Stimulated activated memory B cell treated with anti-CD40 and anti-IgM and Interleukin-4, amounts not matched to agents 10 μg/mL and 1 μg/mL and 100 μg/mL, for 72 hours (primary cell): ENCODE results near the gene PAXX.

Source experiments
- ATAC-seq: fragments of 150-1000 bp; cut with Tn5 transposase; 2 replicates; pipeline ENCODE4 v1.10.0; 2021
- H3K27ac Mint-ChIP-seq: one replicate; pipeline ENCODE4 v1.8.0; 2022; ENCODE audit warnings: mild to moderate bottlenecking, mixed read lengths
- H3K27me3 Mint-ChIP-seq: one replicate; pipeline ENCODE4 v1.8.0; 2022; ENCODE audit warnings: mixed read lengths
- H3K36me3 Mint-ChIP-seq: one replicate; pipeline ENCODE4 v1.8.0; 2022; ENCODE audit warnings: mixed read lengths
- H3K4me1 Mint-ChIP-seq: one replicate; pipeline ENCODE4 v1.8.0; 2022; ENCODE audit warnings: mixed read lengths
- H3K4me3 Mint-ChIP-seq: one replicate; pipeline ENCODE4 v1.8.0; 2022; ENCODE audit warnings: mild to moderate bottlenecking, moderate library complexity, mixed read lengths
- H3K9me3 Mint-ChIP-seq: one replicate; pipeline ENCODE4 v1.8.0; 2022; ENCODE audit warnings: mixed read lengths

PAXX gene

GRCh38 chr9:137020771-137021567 lies 28.7 kb downstream of the PAXX start:
- no peak overlapping the region for H3K4me3 Mint-ChIP-seq
- peaks cover 5% of the 10 kb centered on the region for H3K9me3 Mint-ChIP-seq
- ATAC-seq: no peak
- no peak overlapping the region for H3K27ac Mint-ChIP-seq
- no peaks in the 10 kb centered on the region for H3K27me3 Mint-ChIP-seq
- no peaks in the 10 kb centered on the region for H3K36me3 Mint-ChIP-seq
- peaks cover 7% of the 10 kb centered on the region for H3K4me1 Mint-ChIP-seq

- H3K4me3 Mint-ChIP-seq: no peak overlapping the region
- no peak for ATAC-seq
- H3K27ac Mint-ChIP-seq: no peak overlapping the region
- peaks cover 5% of the 10 kb centered on the region for H3K9me3 Mint-ChIP-seq
- H3K27me3 Mint-ChIP-seq: no peaks in the 10 kb centered on the region
- H3K4me1 Mint-ChIP-seq: peaks cover 13% of the 10 kb centered on the region
- H3K36me3 Mint-ChIP-seq: no peaks in the 10 kb centered on the region
These were observed 29.4 kb downstream of the PAXX start for GRCh38 chr9:137021568-137021978.

GRCh38 chr9:137021979-137022661 lies 29.9 kb downstream of the PAXX start:
- peaks cover 19% of the 10 kb centered on the region for H3K4me1 Mint-ChIP-seq
- H3K9me3 Mint-ChIP-seq: peaks cover 5% of the 10 kb centered on the region
- peak; percentile 26 for ATAC-seq
- H3K4me3 Mint-ChIP-seq: no peak overlapping the region
- H3K27ac Mint-ChIP-seq: no peak overlapping the region
- no peaks in the 10 kb centered on the region for H3K36me3 Mint-ChIP-seq
- H3K27me3 Mint-ChIP-seq: no peaks in the 10 kb centered on the region

GRCh38 chr9:137022662-137023008 lies 30.4 kb downstream of the PAXX start:
- Mint-ChIP-seq H3K27ac (no peak overlapping the region), H3K4me3 (no peak overlapping the region), H3K36me3 (no peaks in the 10 kb centered on the region), H3K9me3 (peaks cover 5% of the 10 kb centered on the region), H3K4me1 (peaks cover 22% of the 10 kb centered on the region), H3K27me3 (no peaks in the 10 kb centered on the region)
- ATAC-seq: no peak

- H3K9me3 Mint-ChIP-seq: peaks cover 5% of the 10 kb centered on the region
- H3K4me1 Mint-ChIP-seq: peaks cover 22% of the 10 kb centered on the region
- no peak overlapping the region for H3K27ac Mint-ChIP-seq
These were observed 30.9 kb downstream of the PAXX start for GRCh38 chr9:137023157-137023556.

GRCh38 chr9:137023583-137023991 lies 31.4 kb downstream of the PAXX start:
- H3K9me3 Mint-ChIP-seq: peaks cover 5% of the 10 kb centered on the region
- peaks cover 24% of the 10 kb centered on the region for H3K4me1 Mint-ChIP-seq
- H3K36me3 Mint-ChIP-seq: no peaks in the 10 kb centered on the region
- ATAC-seq: no peak
- H3K27ac Mint-ChIP-seq: no peak overlapping the region
- no peak overlapping the region for H3K4me3 Mint-ChIP-seq
- H3K27me3 Mint-ChIP-seq: no peaks in the 10 kb centered on the region

More at GRCh38 chr9:137023157-137023556, 30.9 kb downstream of the PAXX start:
- no peaks in the 10 kb centered on the region for H3K27me3 Mint-ChIP-seq
- no peak for ATAC-seq
- H3K36me3 Mint-ChIP-seq: no peaks in the 10 kb centered on the region
- H3K4me3 Mint-ChIP-seq: no peak overlapping the region

GRCh38 chr9:137025517-137025966 lies 33.3 kb downstream of the PAXX start:
- Mint-ChIP-seq H3K27me3 (no peaks in the 10 kb centered on the region), H3K4me1 (peaks cover 43% of the 10 kb centered on the region), H3K4me3 (no peak overlapping the region), H3K36me3 (no peaks in the 10 kb centered on the region), H3K9me3 (peaks cover 5% of the 10 kb centered on the region), H3K27ac (no peak overlapping the region)
- peak; percentile 46 for ATAC-seq

GRCh38 chr9:137026384-137026783 lies 34.2 kb downstream of the PAXX start:
- Mint-ChIP-seq H3K4me3 (no peak overlapping the region), H3K36me3 (no peaks in the 10 kb centered on the region), H3K9me3 (peaks cover 5% of the 10 kb centered on the region), H3K27me3 (no peaks in the 10 kb centered on the region), H3K27ac (no peak overlapping the region), H3K4me1 (peaks cover 49% of the 10 kb centered on the region)
- no peak for ATAC-seq

- Mint-ChIP-seq H3K9me3 (peaks cover 3% of the 10 kb centered on the region), H3K4me1 (peaks cover 52% of the 10 kb centered on the region), H3K27ac (no peak overlapping the region), H3K27me3 (no peaks in the 10 kb centered on the region), H3K4me3 (peak overlapping the region; percentile 76), H3K36me3 (no peaks in the 10 kb centered on the region)
- ATAC-seq: no peak
These were observed 34.6 kb downstream of the PAXX start for GRCh38 chr9:137026828-137027227.

- no peak for ATAC-seq
- H3K4me1 Mint-ChIP-seq: peaks cover 60% of the 10 kb centered on the region
These were observed 35.4 kb downstream of the PAXX start, which contains the start of gene ABCA2 for GRCh38 chr9:137027369-137028262. Gene ABCA2, minus strand, starts transcription at chr9:137028237. Its CDS starts 97 bp downstream, at chr9:137028140.

GRCh38 chr9:137028263-137029057 lies 36.2 kb downstream of the PAXX start:
- ATAC-seq: peak; percentile 53
- H3K4me3 Mint-ChIP-seq: peak overlapping the region; percentile 83
- H3K4me1 Mint-ChIP-seq: peaks cover 68% of the 10 kb centered on the region
- H3K36me3 Mint-ChIP-seq: no peaks in the 10 kb centered on the region
- H3K27ac Mint-ChIP-seq: peak overlapping the region; percentile 92
- H3K27me3 Mint-ChIP-seq: no peaks in the 10 kb centered on the region
- no peaks in the 10 kb centered on the region for H3K9me3 Mint-ChIP-seq

More at GRCh38 chr9:137027369-137028262, 35.4 kb downstream of the PAXX start, which contains the start of gene ABCA2:
- H3K36me3 Mint-ChIP-seq: no peaks in the 10 kb centered on the region
- H3K27ac Mint-ChIP-seq: peak within 1 kb of the TSS; percentile 92
- H3K9me3 Mint-ChIP-seq: no peaks in the 10 kb centered on the region
- peak within 1 kb of the TSS; percentile 83 for H3K4me3 Mint-ChIP-seq
- no peaks in the 10 kb centered on the region for H3K27me3 Mint-ChIP-seq

- peak overlapping the region; percentile 83 for H3K4me3 Mint-ChIP-seq
- no peaks in the 10 kb centered on the region for H3K9me3 Mint-ChIP-seq
- no peaks in the 10 kb centered on the region for H3K36me3 Mint-ChIP-seq
- H3K4me1 Mint-ChIP-seq: peaks cover 77% of the 10 kb centered on the region
- H3K27me3 Mint-ChIP-seq: no peaks in the 10 kb centered on the region
- H3K27ac Mint-ChIP-seq: peak overlapping the region; percentile 92
- ATAC-seq: peak; percentile 51
These were observed 37.1 kb downstream of the PAXX start for GRCh38 chr9:137029058-137029936.

GRCh38 chr9:137030006-137030405 lies 37.8 kb downstream of the PAXX start:
- Mint-ChIP-seq H3K4me1 (peaks cover 84% of the 10 kb centered on the region), H3K4me3 (peak overlapping the region; percentile 83), H3K27ac (peak overlapping the region; percentile 92), H3K27me3 (no peaks in the 10 kb centered on the region), H3K9me3 (no peaks in the 10 kb centered on the region), H3K36me3 (no peaks in the 10 kb centered on the region)
- no peak for ATAC-seq
